AG10803 (cell line): ENCODE results near the gene RNASET2.

Experiments
- DNase-seq: peaks from one replicate; pipeline ENCODE4 v3.0.0; 2010; ENCODE audit warnings: low read depth
- H3K4me3 ChIP-seq: 2 replicates; pipeline ENCODE4 v1.5.1; 2011; ENCODE audit warnings: mild to moderate bottlenecking, low read length, control low read depth
- CTCF ChIP-seq: conservative IDR thresholded peaks from 2 replicates; pipeline ENCODE4 v1.5.1; 2011; ENCODE audit warnings: mild to moderate bottlenecking, low read length, control low read depth, inconsistent platforms

Gene RNASET2

GRCh38 chr6:166956444-166957086 is at the start of gene RNASET2:
Gene RNASET2 (minus strand): TSS chr6:166956550. CDS start chr6:166956182, 368 bp downstream.
- peak; percentile 88 for DNase-seq
- no peak for TF ChIP-seq CTCF
- H3K4me3 ChIP-seq = peak within 1 kb of the TSS; percentile 78

- no peak for TF ChIP-seq CTCF
- H3K4me3 ChIP-seq = no peak overlapping the region
- no peak for DNase-seq
These were observed 49.2 kb upstream of the RNASET2 start for GRCh38 chr6:167005350-167006159.

- DNase-seq = no peak
- H3K4me3 ChIP-seq = peak overlapping the region; percentile 2; the same call in 1 of the 2 replicates
- TF ChIP-seq CTCF = no peak
These were observed 44.4 kb upstream of the RNASET2 start for GRCh38 chr6:167000759-167001158.

- peak overlapping the region; percentile 85 for H3K4me3 ChIP-seq
- no peak for TF ChIP-seq CTCF
- DNase-seq = no peak
These were observed 43.5 kb upstream of the RNASET2 start for GRCh38 chr6:166999884-167000253.

GRCh38 chr6:166999145-166999883 is 43.0 kb upstream of the RNASET2 start, which contains the start of gene CEP43:
Gene CEP43 (plus strand): TSS chr6:166999397. CDS start chr6:166999413, 16 bp downstream.
- peak; percentile 94 for DNase-seq
- no peak for TF ChIP-seq CTCF
- peak within 1 kb of the TSS; percentile 85 for H3K4me3 ChIP-seq

GRCh38 chr6:166998256-166999144 is 42.1 kb upstream of the RNASET2 start:
- DNase-seq = peak; percentile 5
- H3K4me3 ChIP-seq = peak overlapping the region; percentile 85
- no peak for TF ChIP-seq CTCF
